ENCODE measurements around the gene EIF1AX. TPM values are rescaled to one million over a fixed set of nuclear protein-coding genes. Genes with fewer than 3 reads are reported as not detected.
A peak's percentile ranks its signal among the peaks of the same experiment; 100 is the strongest.

EIF1AX gene
- total and polyA plus RNA-seq, 9 of the 15 experiments (the other 6 are each of a cell fraction or from before 2014, with no cell fraction given) = 54.2 to 178 (median 73.5) TPM

DNA sequence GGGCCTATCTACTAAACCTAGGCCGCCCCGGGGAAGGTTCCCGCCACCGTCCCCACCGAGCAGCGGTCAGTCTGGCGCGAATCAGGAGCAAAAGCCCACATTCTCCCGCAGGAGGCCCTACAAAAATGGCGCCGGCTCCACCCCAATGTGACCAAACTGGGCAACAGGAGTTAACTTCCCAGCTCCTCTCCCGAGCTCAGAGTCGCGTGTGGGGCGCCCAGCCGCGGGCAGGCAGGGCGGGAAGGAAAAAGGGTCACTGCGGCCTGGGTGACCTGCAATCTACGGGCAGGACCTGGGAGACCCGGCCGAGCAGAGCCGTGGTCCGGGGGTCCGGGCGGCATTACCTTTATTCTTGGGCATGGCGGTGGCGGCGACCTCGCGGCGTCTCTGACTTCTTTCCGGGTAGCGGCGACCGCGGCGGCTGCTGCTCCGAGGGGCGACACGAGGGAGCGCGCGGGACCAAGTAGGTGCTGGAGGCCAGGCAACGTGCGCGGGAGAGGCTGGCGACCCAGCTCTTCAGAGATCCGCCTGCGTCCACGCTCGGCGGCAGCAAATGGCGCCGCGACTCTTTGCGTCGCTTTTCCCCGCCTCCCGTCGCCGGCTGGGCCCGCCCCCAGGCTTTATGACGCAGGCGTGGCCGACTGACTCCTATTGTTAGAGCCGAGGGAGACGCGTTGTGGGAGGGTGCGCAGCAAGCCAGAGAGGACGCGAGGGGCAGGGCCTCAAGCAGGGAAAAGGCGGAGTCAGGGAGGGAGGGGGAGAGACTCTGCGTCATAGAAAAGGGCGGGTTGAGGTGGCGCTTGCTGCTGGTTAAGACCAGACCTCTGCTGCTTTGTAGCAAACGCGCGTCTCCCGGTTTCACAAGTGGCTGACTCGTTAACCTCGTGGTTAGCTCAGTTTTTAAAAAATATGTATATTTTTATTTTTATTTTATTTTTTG lies at the start of gene EIF1AX (continued):
- TF ChIP-seq TEAD1 (CRISPR knock-in tag; IDR thresholded peaks at IDR 0.05) (no peak), PCBP1 (IDR thresholded peaks at IDR 0.05; ENCODE audit: low read depth, low read length, poor library complexity, severe bottlenecking) (no peak), ZNF23 (CRISPR knock-in tag; IDR thresholded peaks at IDR 0.05) (no peak), ZNF830 (CRISPR knock-in tag; IDR thresholded peaks at IDR 0.05) (no peak), ZBTB43 (CRISPR knock-in tag; IDR thresholded peaks at IDR 0.05) (no peak), SNRNP70 (optimal IDR thresholded peaks at IDR 0.05; ENCODE audit: low read depth, low read length) (no peak), KDM2B (CRISPR knock-in tag; IDR thresholded peaks at IDR 0.05) (no peak), COPS2 (conservative IDR thresholded peaks at IDR 0.05) (no peak), CBFA2T3 (IDR thresholded peaks at IDR 0.05) (no peak), GTF2A2 (tag; IDR thresholded peaks at IDR 0.05) (no peak), ZBTB7A (IDR thresholded peaks at IDR 0.05; ENCODE audit: borderline replicate concordance, control insufficient read depth, low read depth, low read length) (no peak), TAF9B (IDR thresholded peaks at IDR 0.05; ENCODE audit: partially characterized antibody) (peak; percentile 44), ZBTB12 (CRISPR knock-in tag; IDR thresholded peaks at IDR 0.05) (no peak), ARID1B (IDR thresholded peaks at IDR 0.05) (no peak), ARID2 (IDR thresholded peaks at IDR 0.05) (no peak), MXI1 (IDR thresholded peaks at IDR 0.05; ENCODE audit: low read depth, low read length) (no peak), SNIP1 (IDR thresholded peaks at IDR 0.05; ENCODE audit: low read depth) (no peak), HNRNPLL (IDR thresholded peaks at IDR 0.05; ENCODE audit: low read depth, low read length, poor library complexity, severe bottlenecking) (peak; percentile 62)
- TF ChIP-seq, protein P1, sequence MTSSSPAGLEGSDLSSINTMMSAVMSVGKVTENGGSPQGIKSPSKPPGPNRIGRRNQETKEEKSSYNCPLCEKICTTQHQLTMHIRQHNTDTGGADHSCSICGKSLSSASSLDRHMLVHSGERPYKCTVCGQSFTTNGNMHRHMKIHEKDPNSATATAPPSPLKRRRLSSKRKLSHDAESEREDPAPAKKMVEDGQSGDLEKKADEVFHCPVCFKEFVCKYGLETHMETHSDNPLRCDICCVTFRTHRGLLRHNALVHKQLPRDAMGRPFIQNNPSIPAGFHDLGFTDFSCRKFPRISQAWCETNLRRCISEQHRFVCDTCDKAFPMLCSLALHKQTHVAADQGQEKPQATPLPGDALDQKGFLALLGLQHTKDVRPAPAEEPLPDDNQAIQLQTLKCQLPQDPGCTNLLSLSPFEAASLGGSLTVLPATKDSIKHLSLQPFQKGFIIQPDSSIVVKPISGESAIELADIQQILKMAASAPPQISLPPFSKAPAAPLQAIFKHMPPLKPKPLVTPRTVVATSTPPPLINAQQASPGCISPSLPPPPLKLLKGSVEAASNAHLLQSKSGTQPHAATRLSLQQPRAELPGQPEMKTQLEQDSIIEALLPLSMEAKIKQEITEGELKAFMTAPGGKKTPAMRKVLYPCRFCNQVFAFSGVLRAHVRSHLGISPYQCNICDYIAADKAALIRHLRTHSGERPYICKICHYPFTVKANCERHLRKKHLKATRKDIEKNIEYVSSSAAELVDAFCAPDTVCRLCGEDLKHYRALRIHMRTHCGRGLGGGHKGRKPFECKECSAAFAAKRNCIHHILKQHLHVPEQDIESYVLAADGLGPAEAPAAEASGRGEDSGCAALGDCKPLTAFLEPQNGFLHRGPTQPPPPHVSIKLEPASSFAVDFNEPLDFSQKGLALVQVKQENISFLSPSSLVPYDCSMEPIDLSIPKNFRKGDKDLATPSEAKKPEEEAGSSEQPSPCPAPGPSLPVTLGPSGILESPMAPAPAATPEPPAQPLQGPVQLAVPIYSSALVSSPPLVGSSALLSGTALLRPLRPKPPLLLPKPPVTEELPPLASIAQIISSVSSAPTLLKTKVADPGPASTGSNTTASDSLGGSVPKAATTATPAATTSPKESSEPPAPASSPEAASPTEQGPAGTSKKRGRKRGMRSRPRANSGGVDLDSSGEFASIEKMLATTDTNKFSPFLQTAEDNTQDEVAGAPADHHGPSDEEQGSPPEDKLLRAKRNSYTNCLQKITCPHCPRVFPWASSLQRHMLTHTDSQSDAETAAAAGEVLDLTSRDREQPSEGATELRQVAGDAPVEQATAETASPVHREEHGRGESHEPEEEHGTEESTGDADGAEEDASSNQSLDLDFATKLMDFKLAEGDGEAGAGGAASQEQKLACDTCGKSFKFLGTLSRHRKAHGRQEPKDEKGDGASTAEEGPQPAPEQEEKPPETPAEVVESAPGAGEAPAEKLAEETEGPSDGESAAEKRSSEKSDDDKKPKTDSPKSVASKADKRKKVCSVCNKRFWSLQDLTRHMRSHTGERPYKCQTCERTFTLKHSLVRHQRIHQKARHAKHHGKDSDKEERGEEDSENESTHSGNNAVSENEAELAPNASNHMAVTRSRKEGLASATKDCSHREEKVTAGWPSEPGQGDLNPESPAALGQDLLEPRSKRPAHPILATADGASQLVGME (CRISPR knock-in tag; IDR thresholded peaks at IDR 0.05) = no peak
- TF ChIP-seq, protein P2, sequence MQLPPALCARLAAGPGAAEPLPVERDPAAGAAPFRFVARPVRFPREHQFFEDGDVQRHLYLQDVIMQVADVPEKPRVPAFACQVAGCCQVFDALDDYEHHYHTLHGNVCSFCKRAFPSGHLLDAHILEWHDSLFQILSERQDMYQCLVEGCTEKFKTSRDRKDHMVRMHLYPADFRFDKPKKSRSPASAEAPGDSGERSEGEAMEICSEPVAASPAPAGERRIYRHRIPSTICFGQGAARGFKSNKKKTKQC (CRISPR knock-in tag; IDR thresholded peaks at IDR 0.05) = no peak
